GM12878 (cell line): Measurements from ENCODE around the gene UBE2G2. TPM values are rescaled to one million over a fixed set of nuclear protein-coding genes. Genes with fewer than 3 reads are reported as not detected.

Experiments used
- ATAC-seq: fragments of 200-7000 bp; cut with Tn5 transposase; 3 replicates; pipeline ENCODE4 v1.9.1; 2020; ENCODE audit warnings: mild to moderate bottlenecking, moderate library complexity
- BruUV-seq: library from RNA; stranded (reverse); fragments of 400-500 nt; replicated peaks from 2 replicates; lab custom pipeline; 2021; lab: Mats Ljungman, UMichigan
- CTCF ChIA-PET: fragments of 300-600 bp; sonication (Branson Sonifier 250); formaldehyde crosslinking; extraction: SDS; loops from one replicate; lab custom pipeline; 2021; ENCODE audit warnings: inconsistent platforms; lab: Yijun Ruan, JAX
- POLR2A ChIA-PET: fragments of 350-600 bp; formaldehyde crosslinking; extraction: SDS; loops from one replicate; lab custom pipeline; 2021; ENCODE audit warnings: inconsistent platforms; lab: Charles Lee
- RAD21 ChIA-PET: fragments of 300-600 bp; sonication (Branson Sonifier 250); formaldehyde crosslinking; loops from one replicate; lab custom pipeline; 2023; ENCODE audit warnings: antibody characterized with exemption; ENCODE audit not compliant: unreplicated experiment; lab: Charles Lee
- SMC1A ChIA-PET: fragments of 300-600 bp; sonication (Branson Sonifier 250); formaldehyde crosslinking; loops from one replicate; lab custom pipeline; 2023; ENCODE audit not compliant: unreplicated experiment, uncharacterized antibody; lab: Charles Lee
- DNase-seq: peaks from one replicate; pipeline ENCODE4 v3.0.0-alpha.2; 2011; ENCODE audit warnings: low read depth, low spot score
- FAIRE-seq: peaks from 3 replicates; lab custom pipeline; 2011; peaks lifted over from hg19 to GRCh38; lab: Jason Lieb, UNC
- H2AFZ ChIP-seq: 2 replicates; pipeline ENCODE4 v1.6.0; 2011; ENCODE audit warnings: low read depth, low read length, control low read depth; ENCODE audit not compliant: control insufficient read depth
- H3K27ac ChIP-seq: 2 replicates; pipeline ENCODE4 v1.5.1; 2011; ENCODE audit warnings: control low read depth; ENCODE audit not compliant: control insufficient read depth, insufficient read depth
- H3K27me3 ChIP-seq, 2 experiments: replicated peaks in 1 of 2; 2 replicates each; pipeline versions ENCODE4 v1.6.0 to v1.6.1; 2011; ENCODE audit warnings: low read length in 1 of 2; ENCODE audit not compliant: control insufficient read depth in 2 of 2, insufficient read depth in 2 of 2
- H3K36me3 ChIP-seq, 2 experiments: 2 replicates each; pipeline ENCODE4 v1.5.1; 2011; ENCODE audit warnings: low read length in 1 of 2; ENCODE audit not compliant: control insufficient read depth in 2 of 2, insufficient read depth in 2 of 2
- H3K4me1 ChIP-seq: 2 replicates; pipeline ENCODE4 v1.6.1; 2011; ENCODE audit warnings: mild to moderate bottlenecking, low read length, moderate library complexity, mixed read lengths; ENCODE audit not compliant: control insufficient read depth, insufficient read depth
- H3K4me2 ChIP-seq: 2 replicates; pipeline ENCODE4 v1.6.0; 2011; ENCODE audit warnings: control low read depth; ENCODE audit not compliant: control insufficient read depth, insufficient read depth
- H3K4me3 ChIP-seq: fragments of 200-600 bp; sonication (generic); 2 replicates; pipeline ENCODE4 v1.5.1; 2016
- H3K79me2 ChIP-seq: 2 replicates; pipeline ENCODE4 v1.6.0; 2011; ENCODE audit warnings: low read length; ENCODE audit not compliant: control insufficient read depth, insufficient read depth
- H3K9ac ChIP-seq: 2 replicates; pipeline ENCODE4 v1.8.0; 2011; ENCODE audit warnings: low read length, control low read depth, mixed read lengths; ENCODE audit not compliant: control insufficient read depth, insufficient read depth
- H3K9me3 ChIP-seq: replicated peaks from 3 replicates; pipeline ENCODE4 v1.5.1; 2011; ENCODE audit warnings: mild to moderate bottlenecking, low read length; ENCODE audit not compliant: control insufficient read depth, insufficient read depth
- H4K20me1 ChIP-seq: 2 replicates; pipeline ENCODE4 v1.6.0; 2011; ENCODE audit not compliant: control insufficient read depth, insufficient read depth
- ASH2L ChIP-seq: fragments of 300-600, 200-600 bp; sonication (generic); IDR thresholded peaks from 2 replicates; pipeline ENCODE4 v1.6.1; 2017; ENCODE audit warnings: low read depth, mild to moderate bottlenecking, borderline replicate concordance
- BCL3 ChIP-seq: IDR thresholded peaks from 2 replicates; pipeline ENCODE4 v1.6.1; 2011; ENCODE audit warnings: borderline replicate concordance, low read depth, mild to moderate bottlenecking, moderate library complexity, low read length; ENCODE audit not compliant: insufficient read depth, poor library complexity, severe bottlenecking
- CREM ChIP-seq: IDR thresholded peaks from 2 replicates; pipeline ENCODE4 v1.6.1; 2014; ENCODE audit warnings: antibody characterized with exemption, low read depth
- HDAC6 ChIP-seq: fragments of 200-600 bp; sonication (generic); IDR thresholded peaks from one replicate; pipeline ENCODE4 v1.8.0; 2017; ENCODE audit warnings: antibody characterized with exemption; ENCODE audit not compliant: unreplicated experiment
- HSF1 ChIP-seq: fragments of 150-350 bp; IDR thresholded peaks from 2 replicates; pipeline ENCODE4 v1.6.1; 2014; ENCODE audit warnings: mild to moderate bottlenecking, low read depth, low read length
- KDM1A ChIP-seq: fragments of 200-600 bp; sonication (generic); IDR thresholded peaks from 2 replicates; pipeline ENCODE4 v1.6.1; 2016; ENCODE audit warnings: borderline replicate concordance
- MYC ChIP-seq: IDR thresholded peaks from 2 replicates; pipeline ENCODE4 v1.6.1; 2011; ENCODE audit warnings: mild to moderate bottlenecking, low read length, moderate library complexity, inconsistent platforms; ENCODE audit not compliant: insufficient read depth, insufficient replicate concordance, insufficient read length, severe bottlenecking
- NRF1 ChIP-seq: conservative IDR thresholded peaks from 2 replicates; pipeline ENCODE4 v1.6.1; 2011; ENCODE audit warnings: mild to moderate bottlenecking, low read depth, low read length, improper control_type of control experiment
- RBBP5 ChIP-seq: fragments of 200-600 bp; sonication (generic); conservative IDR thresholded peaks from 2 replicates; pipeline ENCODE4 v1.6.1; 2016
- SREBF1 ChIP-seq: IDR thresholded peaks from 2 replicates; pipeline ENCODE4 v1.6.1; 2012; ENCODE audit warnings: mild to moderate bottlenecking, low read length
- TARDBP ChIP-seq: IDR thresholded peaks from 2 replicates; pipeline ENCODE4 v1.6.1; 2016; ENCODE audit warnings: borderline replicate concordance
- TBL1XR1 ChIP-seq: IDR thresholded peaks from 2 replicates; pipeline ENCODE4 v1.6.1; 2012; ENCODE audit warnings: low read depth, low read length, improper control_type of control experiment
- TCF12 ChIP-seq: IDR thresholded peaks from 2 replicates; pipeline ENCODE4 v1.6.1; 2011; ENCODE audit warnings: low read depth, mild to moderate bottlenecking, low read length
- ZBTB4 ChIP-seq: fragments of 450-650 bp; formaldehyde crosslinking; IDR thresholded peaks from 2 replicates; pipeline ENCODE4 v1.4.0; 2022; ENCODE audit warnings: mild to moderate bottlenecking, moderate library complexity
- ZNF622 ChIP-seq: fragments of 450-650 bp; IDR thresholded peaks from 2 replicates; pipeline ENCODE4 v1.6.1; 2017; ENCODE audit warnings: mild to moderate bottlenecking, inconsistent platforms
- WGBS: methylation state at CpG from one replicate; pipeline ENCODE4 v1.1.6; 2016; ENCODE audit warnings: low lambda C conversion rate; ENCODE audit not compliant: insufficient replicate concordance, insufficient coverage; ENCODE audit errors: missing lambda C conversion rate; 5-methylcytosine and 5-hydroxymethylcytosine counted together
- in situ Hi-C: fragments of 300-500 bp; cut with MboI; formaldehyde crosslinking; loops from 9 replicates; pipeline ENCODE4 v1.14.3; 2018; ENCODE audit warnings: mixed read lengths
- intact Hi-C: fragments of 100-400 bp; cut with micrococcal nuclease; formaldehyde crosslinking; loops from one replicate; pipeline ENCODE4 v1.14.2; 2022; ENCODE audit not compliant: unreplicated experiment
- polyA plus RNA-seq, 11 experiments: library from polyadenylated mRNA; depleted of rRNA in 4 of 11; unstranded in 6 of 11; stranded (reverse) in 5 of 11; fragments of >200 nt; fragmentation: Nextera tagmentation in 4 of 11; fragmentation: Illumina TruSeq in 1 of 11; extraction: Ambion mirVana in 4 of 11; extraction: Trizol in 1 of 11; gene quantifications; 1 replicate in 1 of 11; 2 replicates in 10 of 11; pipeline versions ENCODE4 v1.2.1 to v1.2.3, GENCODE V29; 2011 to 2016; ENCODE audit warnings: inconsistent platforms in 2 of 11, missing spikeins in 2 of 11, low read depth in 1 of 11
- total RNA-seq, 4 experiments: library from RNA; depleted of rRNA in 3 of 4; stranded (reverse); fragments of >200 nt in 3 of 4; fragmentation: Illumina TruSeq in 1 of 4; extraction: Trizol in 1 of 4; gene quantifications; 2 replicates each; pipeline versions ENCODE4 v1.2.1 to v1.2.3, GENCODE V29; 2013 to 2021
- TF ChIP-seq, protein P1 (sequence below): IDR thresholded peaks from 2 replicates; pipeline ENCODE4 v1.6.1; 2011; ENCODE audit warnings: low read depth, low read length, improper control_type of control experiment, borderline replicate concordance

The UBE2G2 gene
- total and polyA plus RNA-seq, 10 of the 15 experiments (the other 5 are each of a cell fraction or from before 2014, with no cell fraction given): 27.0 to 139 (median 75.9) TPM

- Histone ChIP-seq H3K79me2 (no peaks in the 10 kb centered on the region), H4K20me1 (no peaks in the 10 kb centered on the region), H3K27ac (no peak overlapping the region), H3K9ac (no peak overlapping the region; the same call in 1 of the 2 replicates), H3K36me3 (peaks cover 0 to 12% of the 10 kb centered on the region in 2 experiments; a peak in 2 of 4 replicates), H3K4me2 (peak overlapping the region; percentile 79; the same call in 1 of the 2 replicates), H3K27me3 (no peaks in the 10 kb centered on the region; a peak in 2 of 4 replicates), H2AFZ (peak overlapping the region; percentile 61; the same call in 1 of the 2 replicates), H3K9me3 (no peaks in the 10 kb centered on the region), H3K4me3 (0 out of 2 replicates have a peak overlapping the region, but pooled peaks have one; percentile 47), H3K4me1 (no peaks in the 10 kb centered on the region; the same call in 1 of the 2 replicates)
- WGBS: 47% methylated on average over 27 of the region's 27 CpGs
- DNase-seq (no peak), FAIRE-seq (no peak), ATAC-seq (peak; percentile 16)
- intact Hi-C loops: no loop called here
- ChIA-PET SMC1A (interaction anchor here (0.9 kb wide), 1 partner anchor 35 kb away, joined by 3 read pairs; no protein-coding TSS in a partner anchor), CTCF (interaction anchor here (1.0 to 1.7 kb wide), 4 partner anchors 10 to 95 kb away, joined by 3 to 5 read pairs (median 3); partner anchors contain the start of gene PTTG1IP), RAD21 (no interaction called here), POLR2A (no interaction called here)
- in situ Hi-C loops: no loop called here
- no TSS peak for BruUV-seq
- TF ChIP-seq RBBP5 (no peak), BCL3 (no peak), HDAC6 (no peak), TBL1XR1 (no peak), NRF1 (no peak), TCF12 (no peak), ASH2L (no peak), ZNF622 (no peak), TARDBP (no peak), CREM (no peak), SREBF1 (no peak), KDM1A (no peak), MYC (no peak), ZBTB4 (no peak), HSF1 (no peak)
- TF ChIP-seq, protein P1, sequence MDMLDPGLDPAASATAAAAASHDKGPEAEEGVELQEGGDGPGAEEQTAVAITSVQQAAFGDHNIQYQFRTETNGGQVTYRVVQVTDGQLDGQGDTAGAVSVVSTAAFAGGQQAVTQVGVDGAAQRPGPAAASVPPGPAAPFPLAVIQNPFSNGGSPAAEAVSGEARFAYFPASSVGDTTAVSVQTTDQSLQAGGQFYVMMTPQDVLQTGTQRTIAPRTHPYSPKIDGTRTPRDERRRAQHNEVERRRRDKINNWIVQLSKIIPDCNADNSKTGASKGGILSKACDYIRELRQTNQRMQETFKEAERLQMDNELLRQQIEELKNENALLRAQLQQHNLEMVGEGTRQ: no peak
Observed at GRCh38 chr21:44846485-44847260, 45.1 kb upstream of the UBE2G2 start.
